HG03064 (cell line): ENCODE data around the gene MYH6.

Experiments
- ATAC-seq: cut with Tn5 transposase; IDR thresholded peaks from one replicate; pipeline ENCODE4 v1.9.1; 2021; ENCODE audit warnings: low read depth; ENCODE audit not compliant: unreplicated experiment

MYH6 gene

DNA sequence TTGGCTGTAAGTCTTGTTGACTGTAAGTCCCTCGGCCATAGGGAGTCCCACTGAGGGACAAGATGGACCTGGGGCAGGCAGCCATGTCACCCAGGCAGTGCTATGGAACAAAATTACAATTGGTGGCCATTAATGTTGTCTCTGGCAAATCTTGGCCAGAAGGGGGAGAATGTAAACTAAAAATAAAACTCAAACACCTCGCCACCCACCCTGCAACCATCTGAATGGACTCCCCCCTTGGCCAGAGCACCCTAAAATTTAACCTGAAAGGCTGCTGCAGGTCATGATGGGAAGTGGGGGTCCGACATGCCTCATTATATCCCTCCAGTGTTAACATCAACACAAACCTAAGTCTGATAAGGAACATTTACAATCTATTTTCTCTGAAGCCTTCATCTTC, 63.6 kb downstream of the MYH6 start:
- ATAC-seq, result no peak

DNA sequence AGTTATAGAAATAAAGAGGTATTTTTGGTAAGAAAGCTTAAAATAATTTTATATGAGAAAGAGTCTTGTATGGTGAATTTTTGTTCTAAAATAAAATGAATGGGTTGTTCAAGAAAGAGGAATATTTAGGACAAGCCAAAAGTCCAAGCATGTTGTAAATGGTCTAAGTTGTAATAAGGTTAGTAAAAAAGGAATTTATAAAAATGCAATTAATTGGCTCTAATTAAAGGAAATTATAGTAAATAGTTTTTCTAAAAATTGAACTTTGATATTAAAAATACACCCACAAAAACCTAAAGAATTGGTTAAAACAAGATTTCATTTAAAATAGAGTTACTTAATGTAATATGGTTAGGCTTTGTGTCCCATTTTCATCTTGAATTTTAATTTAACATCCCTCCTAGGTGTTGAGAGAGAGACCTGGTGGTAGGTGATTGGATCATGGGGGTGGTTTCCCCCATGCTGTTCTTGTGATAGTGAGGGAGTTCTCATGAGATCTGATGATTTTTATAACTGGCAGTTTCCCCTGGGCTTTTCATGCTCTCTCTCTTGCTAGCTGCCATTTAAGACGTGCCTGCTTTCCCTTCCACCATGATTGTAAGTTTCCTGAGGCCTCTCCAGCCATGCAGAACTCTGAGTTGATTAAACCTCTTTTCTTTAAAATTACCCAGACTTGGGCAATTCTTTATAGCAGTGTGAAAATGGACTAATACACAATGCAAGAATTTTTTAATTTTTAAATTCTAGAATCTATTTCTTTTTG, 68.4 kb downstream of the MYH6 start:
- ATAC-seq, result no peak

DNA sequence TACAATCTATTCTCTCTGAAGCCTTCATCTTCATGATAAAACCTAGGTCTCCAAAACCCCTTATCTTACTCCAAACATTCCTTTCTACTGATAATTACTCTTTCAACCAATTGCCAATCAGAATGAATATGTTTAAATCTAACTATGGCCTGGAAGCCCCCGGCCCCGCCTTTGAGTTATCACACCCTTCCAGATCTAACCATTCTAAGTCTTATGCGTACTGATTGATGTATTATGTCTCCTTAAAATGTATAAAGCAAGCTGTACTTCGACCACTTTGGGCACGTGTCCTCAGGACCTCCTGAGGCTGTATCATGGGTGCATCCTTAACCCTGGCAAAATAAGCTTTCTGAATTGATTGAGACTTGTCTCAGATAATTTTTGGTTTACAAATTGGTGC, 72.5 kb downstream of the MYH6 start:
- no peak for ATAC-seq
